ENCODE results near the gene PLEKHA8.

GRCh38 chr7:29996321-29996720, 31.9 kb upstream of the PLEKHA8 start:
- TF ChIP-seq CTCF (IDR thresholded peaks at IDR 0.05): no peak
- no peak for TF ChIP-seq POLR2A (IDR thresholded peaks at IDR 0.05)

Data from right lobe of liver (tissue), 4 donors.